Ramos (cell line): Measurements from ENCODE around the gene PPAN.

Experiments
- in situ Hi-C: fragments of 300-500 bp; cut with MboI; formaldehyde crosslinking; loops from one replicate; pipeline ENCODE4 v1.14.3; 2022; ENCODE audit warnings: low sequenced_read_pairs; ENCODE audit not compliant: unreplicated experiment

PPAN gene

GRCh38 chr19:10091895-10092641 is 14.1 kb upstream of the PPAN start:
- in situ Hi-C loops, result no loop called here

DNA sequence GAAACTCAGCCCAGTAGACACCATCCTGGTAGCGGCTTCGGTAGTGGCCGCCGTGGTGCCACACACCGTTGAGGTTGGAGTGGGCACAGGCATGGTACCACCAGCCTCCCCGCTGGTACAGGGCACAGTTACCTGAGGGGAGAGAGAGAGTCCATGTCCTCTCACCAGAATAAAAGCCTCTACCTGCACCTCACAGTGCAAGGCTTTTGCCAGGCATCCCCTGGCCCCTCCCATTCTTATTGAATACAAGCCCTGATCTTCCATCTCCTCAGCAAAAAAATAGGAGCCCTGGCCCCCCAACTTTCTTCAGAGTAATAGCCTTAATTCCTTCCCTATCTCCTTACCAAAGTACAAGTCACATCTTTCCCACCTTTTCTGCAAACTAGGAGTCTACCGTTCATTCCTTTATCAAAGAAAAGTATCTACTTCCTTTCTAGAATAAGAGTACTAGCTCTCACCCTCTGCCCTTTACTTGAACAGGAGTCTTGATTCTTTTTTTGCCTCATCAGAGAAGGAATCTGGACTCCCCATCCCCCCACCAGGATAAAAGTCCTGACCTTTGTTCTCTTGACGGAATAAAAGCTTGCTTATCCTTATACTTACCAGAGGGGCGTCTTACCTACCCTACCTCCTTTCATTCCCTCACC is 13.4 kb upstream of the PPAN start:
- in situ Hi-C loops, result no loop called here

GRCh38 chr19:10093295-10094186 is 12.6 kb upstream of the PPAN start:
- in situ Hi-C loops, result no loop called here

GRCh38 chr19:10095622-10095947 is 10.6 kb upstream of the PPAN start:
- in situ Hi-C loops, result no loop called here

- in situ Hi-C loops, result no loop called here
Observed at GRCh38 chr19:10095948-10096614, 10.1 kb upstream of the PPAN start.

GRCh38 chr19:10096615-10096963 is 9.6 kb upstream of the PPAN start:
- in situ Hi-C loops, result no loop called here

DNA sequence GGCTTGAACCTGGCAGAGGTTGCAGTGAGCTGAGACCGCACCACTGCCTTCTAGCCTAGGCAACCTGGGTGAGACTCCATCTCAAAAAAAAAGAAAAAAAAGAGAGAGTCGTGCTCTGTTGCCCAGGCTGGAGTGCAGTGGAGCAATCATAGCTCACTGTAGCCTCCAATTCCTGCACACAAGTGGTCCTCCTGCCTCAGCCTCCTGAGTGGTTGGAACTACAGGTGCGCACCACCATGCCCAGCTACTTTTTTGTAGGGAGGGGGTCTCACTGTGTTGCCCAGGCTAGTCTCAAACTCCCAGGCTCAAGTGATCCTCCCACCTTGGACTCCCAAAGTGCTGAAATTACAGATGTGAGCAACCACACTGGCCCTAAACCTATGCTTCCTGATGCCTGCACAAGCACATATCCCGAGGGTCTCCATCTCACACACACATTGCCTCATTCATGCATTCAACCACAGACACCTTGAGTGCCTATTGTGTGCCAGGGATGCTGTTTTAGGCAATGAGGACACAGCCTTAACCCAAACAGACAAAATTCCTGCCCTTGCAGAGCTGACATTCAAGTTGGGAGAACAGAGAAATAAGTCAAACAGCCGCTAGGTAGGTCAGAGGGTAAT is 5.9 kb upstream of the PPAN start:
- in situ Hi-C loops, result no loop called here

- in situ Hi-C loops, result no loop called here
Observed at GRCh38 chr19:10102787-10103236, 3.4 kb upstream of the PPAN start.

GRCh38 chr19:10104130-10104513 is 2.0 kb upstream of the PPAN start:
- in situ Hi-C loops, result no loop called here

DNA sequence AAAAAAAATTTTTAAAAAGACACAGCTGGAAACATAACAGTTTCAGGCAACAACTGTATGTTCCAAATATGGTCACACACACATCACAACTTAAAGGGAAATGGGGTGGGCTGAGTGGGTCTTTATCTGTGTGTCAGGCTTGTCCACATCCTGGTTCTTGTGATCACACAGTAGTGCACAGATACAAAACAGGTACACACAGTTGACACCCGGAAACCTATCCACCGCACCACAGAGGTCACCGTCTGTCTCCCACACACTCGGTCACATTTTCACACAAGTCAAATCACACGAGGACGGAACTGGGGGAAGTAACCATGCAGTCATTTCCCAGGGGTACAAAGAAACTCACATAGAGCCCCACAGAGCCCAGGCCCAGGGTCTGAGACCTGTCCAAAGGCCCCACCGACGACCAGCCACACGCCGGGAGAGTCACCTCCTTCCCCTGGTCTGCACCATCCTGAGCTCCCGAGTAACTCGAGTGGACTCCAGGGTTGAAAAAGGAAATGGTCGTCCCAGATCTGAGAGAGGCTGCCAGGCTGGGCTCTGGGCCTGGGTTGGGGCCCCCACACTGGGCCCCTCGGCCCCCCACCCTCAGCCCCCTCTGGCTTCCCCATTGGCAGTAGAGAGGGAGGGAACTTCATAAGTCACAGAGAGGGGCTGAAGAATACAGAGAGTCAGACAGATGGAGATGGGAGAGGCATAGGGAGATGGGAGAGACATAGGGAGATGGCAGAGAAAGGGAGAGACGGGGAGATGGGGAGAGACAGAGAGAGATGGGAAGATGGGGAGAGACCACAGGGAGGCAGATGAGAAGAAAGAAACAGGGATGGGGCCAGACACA is 1.3 kb upstream of the PPAN start:
- in situ Hi-C loops, result no loop called here

- in situ Hi-C loops, result no loop called here
Observed at GRCh38 chr19:10105509-10106099, 558 bp upstream of the PPAN start.

GRCh38 chr19:10107254-10107653 is 1.1 kb downstream of the PPAN start:
- in situ Hi-C loops, result no loop called here

DNA sequence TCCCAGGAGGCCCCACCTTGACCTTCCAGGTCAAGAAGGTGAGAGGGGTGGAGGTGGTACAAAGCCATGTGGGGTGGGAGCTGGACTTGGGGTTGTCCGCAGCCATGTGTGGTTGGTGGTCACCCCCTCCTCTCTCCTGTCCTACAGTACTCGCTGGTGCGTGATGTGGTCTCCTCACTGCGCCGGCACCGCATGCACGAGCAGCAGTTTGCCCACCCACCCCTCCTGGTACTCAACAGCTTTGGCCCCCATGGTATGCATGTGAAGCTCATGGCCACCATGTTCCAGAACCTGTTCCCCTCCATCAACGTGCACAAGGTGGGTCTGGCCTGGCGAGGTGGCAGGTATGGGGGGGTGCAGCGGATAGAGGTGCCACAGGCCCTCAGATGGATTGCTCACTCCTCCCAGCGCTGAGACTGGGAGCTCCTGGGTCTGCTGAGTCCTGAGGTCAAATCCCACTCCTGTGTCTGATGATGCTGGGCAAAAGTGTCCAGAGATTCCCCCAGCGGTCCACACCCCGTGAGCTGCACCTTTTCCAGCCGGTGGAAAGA is 1.7 kb downstream of the PPAN start:
- in situ Hi-C loops, result no loop called here

- in situ Hi-C loops, result no loop called here
Observed at GRCh38 chr19:10109528-10109927, 3.4 kb downstream of the PPAN start.

DNA sequence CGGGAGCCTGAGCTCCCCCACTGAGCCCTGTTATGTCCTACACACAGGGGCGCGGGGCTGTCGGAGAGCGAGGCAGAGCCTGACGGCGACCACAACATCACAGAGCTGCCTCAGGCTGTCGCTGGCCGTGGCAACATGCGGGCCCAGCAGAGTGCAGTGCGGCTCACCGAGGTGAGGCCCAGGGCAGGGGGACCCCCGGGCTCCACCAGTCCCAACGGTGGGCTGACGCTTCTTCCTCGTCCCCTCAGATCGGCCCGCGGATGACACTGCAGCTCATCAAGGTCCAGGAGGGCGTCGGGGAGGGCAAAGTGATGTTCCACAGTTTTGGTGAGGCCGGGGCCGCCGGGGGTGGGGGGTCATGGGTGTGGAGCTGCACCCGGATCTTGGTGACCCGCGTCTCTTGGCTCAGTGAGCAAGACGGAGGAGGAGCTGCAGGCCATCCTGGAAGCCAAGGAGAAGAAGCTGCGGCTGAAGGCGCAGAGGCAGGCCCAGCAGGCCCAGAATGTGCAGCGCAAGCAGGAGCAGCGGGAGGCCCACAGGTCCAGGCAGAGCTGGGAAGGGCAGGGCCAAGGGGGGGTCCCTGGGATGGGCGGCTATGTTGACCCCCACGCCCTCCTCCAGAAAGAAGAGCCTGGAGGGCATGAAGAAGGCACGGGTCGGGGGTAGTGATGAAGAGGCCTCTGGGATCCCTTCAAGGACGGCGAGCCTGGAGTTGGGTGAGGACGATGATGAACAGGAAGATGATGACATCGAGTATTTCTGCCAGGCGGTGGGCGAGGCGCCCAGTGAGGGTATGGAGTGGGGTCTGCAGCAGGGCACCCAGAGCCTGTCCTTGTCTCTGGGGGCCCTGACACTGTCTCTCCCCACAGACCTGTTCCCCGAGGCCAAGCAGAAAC is 4.2 kb downstream of the PPAN start:
- in situ Hi-C loops, result no loop called here

DNA sequence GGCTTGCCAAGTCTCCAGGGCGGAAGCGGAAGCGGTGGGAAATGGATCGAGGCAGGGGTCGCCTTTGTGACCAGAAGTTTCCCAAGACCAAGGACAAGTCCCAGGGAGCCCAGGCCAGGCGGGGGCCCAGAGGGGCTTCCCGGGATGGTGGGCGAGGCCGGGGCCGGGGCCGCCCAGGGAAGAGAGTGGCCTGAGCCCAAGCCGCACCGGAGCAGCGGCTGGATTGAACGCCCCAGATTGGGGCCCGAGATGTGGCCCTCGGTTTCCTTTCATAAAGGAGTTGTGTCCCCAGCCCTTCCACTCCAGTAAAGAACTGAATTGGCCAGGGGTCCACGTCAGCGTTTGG is 4.8 kb downstream of the PPAN start:
- in situ Hi-C loops, result no loop called here

DNA sequence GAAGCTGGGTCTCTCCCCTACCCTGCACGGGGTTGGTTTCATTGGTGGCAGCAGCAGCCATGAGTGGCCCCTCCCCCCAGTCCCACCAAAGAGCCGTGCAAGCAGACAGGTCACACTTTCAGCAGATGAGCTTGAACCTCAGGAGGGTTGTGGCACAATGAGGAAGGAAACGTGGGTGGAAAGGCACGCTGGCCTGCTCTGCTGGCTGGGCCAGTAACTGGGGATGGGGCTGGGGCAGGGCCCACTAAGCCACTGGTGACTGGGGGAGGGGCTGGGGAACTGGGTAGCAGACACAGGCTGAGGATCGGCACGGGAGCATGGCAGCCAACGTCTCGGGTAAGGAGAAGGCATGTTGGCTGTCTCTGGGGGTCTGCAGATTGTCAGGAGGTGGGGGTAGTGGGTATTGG is 5.2 kb downstream of the PPAN start, which contains the start of gene P2RY11:
P2RY11 (plus strand) TSS at position 289 of the 407 bp plus-strand sequence; CDS start at position 318, 29 bp downstream.
- in situ Hi-C loops, result no loop called here
